Mesendoderm (in vitro differentiated cells): ENCODE measurements around the gene GRID2.

Experiments
- DNase-seq: peaks from one replicate; pipeline ENCODE4 v3.0.0; 2013
- H2AK5ac ChIP-seq: 2 replicates; pipeline ENCODE4 v1.6.1; 2013; ENCODE audit warnings: low read length, inconsistent platforms
- H2BK120ac ChIP-seq: 2 replicates; pipeline ENCODE4 v1.6.1; 2013; ENCODE audit warnings: low read depth, mild to moderate bottlenecking, low read length, moderate library complexity, mixed read lengths
- H2BK15ac ChIP-seq: replicated peaks from 2 replicates; pipeline ENCODE4 v1.6.1; 2013; ENCODE audit warnings: low read depth, mild to moderate bottlenecking, moderate library complexity
- H2BK5ac ChIP-seq: 2 replicates; pipeline ENCODE4 v1.6.1; 2013; ENCODE audit warnings: low read length, inconsistent platforms
- H3K18ac ChIP-seq: 2 replicates; pipeline ENCODE4 v1.6.1; 2013; ENCODE audit warnings: mild to moderate bottlenecking, low read length, mixed read lengths
- H3K23ac ChIP-seq: one replicate; pipeline ENCODE4 v1.6.1; 2013; ENCODE audit warnings: low read length
- H3K27ac ChIP-seq: 2 replicates; pipeline ENCODE4 v1.5.1; 2013; ENCODE audit warnings: low read depth, mild to moderate bottlenecking, inconsistent platforms, low read length, moderate library complexity
- H3K27me3 ChIP-seq: 2 replicates; pipeline ENCODE4 v1.6.1; 2013; ENCODE audit warnings: low read length, control low read depth, mild to moderate bottlenecking, inconsistent platforms; ENCODE audit not compliant: insufficient read depth, poor library complexity
- H3K36me3 ChIP-seq: 2 replicates; pipeline ENCODE4 v1.6.1; 2013; ENCODE audit warnings: low read length, inconsistent platforms; ENCODE audit not compliant: control insufficient read depth, insufficient read depth
- H3K4ac ChIP-seq: one replicate; pipeline ENCODE4 v1.6.1; 2013; ENCODE audit warnings: low read depth, mild to moderate bottlenecking, low read length, moderate library complexity
- H3K4me1 ChIP-seq: 2 replicates; pipeline ENCODE4 v1.6.1; 2013; ENCODE audit warnings: low read depth, low read length, inconsistent platforms; ENCODE audit not compliant: control insufficient read depth
- H3K4me2 ChIP-seq: 2 replicates; pipeline ENCODE4 v1.6.1; 2013; ENCODE audit warnings: low read length
- H3K4me3 ChIP-seq: 2 replicates; pipeline ENCODE4 v1.5.1; 2013; ENCODE audit warnings: mild to moderate bottlenecking, low read length
- H3K56ac ChIP-seq: one replicate; pipeline ENCODE4 v1.6.1; 2013; ENCODE audit warnings: low read length
- H3K79me1 ChIP-seq: 2 replicates; pipeline ENCODE4 v1.6.1; 2013; ENCODE audit warnings: low read length, inconsistent platforms
- H3K79me2 ChIP-seq: 2 replicates; pipeline ENCODE4 v1.6.1; 2013; ENCODE audit warnings: mild to moderate bottlenecking, low read length; ENCODE audit not compliant: control insufficient read depth, insufficient read depth
- H3K9ac ChIP-seq: 2 replicates; pipeline ENCODE4 v1.6.1; 2013; ENCODE audit warnings: low read length, inconsistent platforms
- H4K5ac ChIP-seq: one replicate; pipeline ENCODE4 v1.6.1; 2013; ENCODE audit warnings: low read length
- H4K8ac ChIP-seq: one replicate; pipeline ENCODE4 v1.6.1; 2013; ENCODE audit warnings: low read depth, mild to moderate bottlenecking, control low read depth, low read length, moderate library complexity
- WGBS: extraction: QIAGEN DNeasy Blood & Tissue Kit; methylation state at CpG from one replicate; pipeline ENCODE4 v1.1.7; 2013; ENCODE audit warnings: low lambda C conversion rate, missing lambda C conversion rate; ENCODE audit not compliant: insufficient coverage; ENCODE audit errors: extremely low coverage; 5-methylcytosine and 5-hydroxymethylcytosine counted together

The GRID2 gene

DNA sequence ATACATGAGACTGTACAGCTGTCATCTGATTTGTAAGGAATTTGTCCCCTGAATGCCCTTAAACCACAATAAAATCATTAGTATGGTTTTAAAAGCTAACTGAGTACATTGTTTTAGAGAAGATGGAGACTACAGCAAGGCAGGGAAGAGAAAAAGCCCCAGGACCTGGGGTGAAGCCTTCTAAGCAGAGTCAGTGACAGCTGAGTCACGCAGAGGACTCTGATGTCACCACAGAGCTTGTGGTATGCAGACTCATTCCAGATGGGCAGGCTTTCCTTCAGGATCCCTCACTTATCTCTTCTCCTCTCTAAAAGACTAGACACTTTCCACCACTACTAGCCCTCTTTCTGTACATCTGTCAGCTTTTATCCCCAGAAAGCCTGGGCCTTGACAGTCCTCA is 1427.7 kb downstream of the GRID2 start:
- no peaks in the 10 kb centered on the region for H3K36me3 ChIP-seq
- H3K79me1 ChIP-seq = no peaks in the 10 kb centered on the region
- no peak overlapping the region for H3K18ac ChIP-seq
- no peaks in the 10 kb centered on the region for H3K79me2 ChIP-seq
- no peak overlapping the region for H2AK5ac ChIP-seq
- H2BK120ac ChIP-seq = no peak overlapping the region
- no CpG with 5 or more reads among the region's 1 CpG for WGBS
- H3K9ac ChIP-seq = no peak overlapping the region
- H3K4ac ChIP-seq = no peak overlapping the region
- no peak overlapping the region for H3K4me2 ChIP-seq
- no peak overlapping the region for H3K23ac ChIP-seq
- H2BK5ac ChIP-seq = no peak overlapping the region
- H4K5ac ChIP-seq = no peak overlapping the region
- no peak overlapping the region for H3K56ac ChIP-seq
- no peak overlapping the region for H3K27ac ChIP-seq
- H4K8ac ChIP-seq = no peak overlapping the region
- no peaks in the 10 kb centered on the region for H3K27me3 ChIP-seq
- H2BK15ac ChIP-seq = no peak overlapping the region
- peak; percentile 78 for DNase-seq
- no peak overlapping the region for H3K4me3 ChIP-seq
- peaks cover 2% of the 10 kb centered on the region for H3K4me1 ChIP-seq

DNA sequence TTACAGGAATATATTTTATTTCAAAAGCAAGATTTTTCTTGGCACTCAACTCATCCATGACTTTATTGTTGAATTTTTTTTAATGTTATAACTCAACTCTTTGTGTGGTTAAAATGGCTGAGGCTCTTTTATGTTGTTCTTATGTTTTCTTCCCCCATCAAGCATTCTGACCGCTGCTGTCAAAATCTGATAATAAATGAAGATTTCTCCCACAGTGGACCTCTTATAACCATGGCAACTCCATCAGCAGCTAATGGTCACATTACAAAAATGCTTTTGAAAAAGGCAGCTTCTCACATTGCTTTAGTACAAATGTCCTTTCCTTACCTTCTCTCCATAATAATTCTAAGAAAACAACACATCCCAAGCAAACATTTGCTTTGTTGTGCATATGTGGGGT is 1428.7 kb downstream of the GRID2 start:
- Histone ChIP-seq H2BK5ac (no peak overlapping the region), H3K79me2 (no peaks in the 10 kb centered on the region), H3K27me3 (no peaks in the 10 kb centered on the region), H3K4ac (no peak overlapping the region), H2AK5ac (no peak overlapping the region), H3K9ac (no peak overlapping the region), H3K36me3 (no peaks in the 10 kb centered on the region), H4K5ac (no peak overlapping the region), H3K4me3 (no peak overlapping the region), H3K4me1 (peaks cover 2% of the 10 kb centered on the region), H3K56ac (no peak overlapping the region), H3K18ac (no peak overlapping the region), H2BK15ac (no peak overlapping the region), H3K23ac (no peak overlapping the region), H3K4me2 (no peak overlapping the region), H2BK120ac (no peak overlapping the region), H4K8ac (no peak overlapping the region), H3K27ac (no peak overlapping the region), H3K79me1 (no peaks in the 10 kb centered on the region)
- WGBS = no CpG with 5 or more reads among the region's 1 CpG
- no peak for DNase-seq

DNA sequence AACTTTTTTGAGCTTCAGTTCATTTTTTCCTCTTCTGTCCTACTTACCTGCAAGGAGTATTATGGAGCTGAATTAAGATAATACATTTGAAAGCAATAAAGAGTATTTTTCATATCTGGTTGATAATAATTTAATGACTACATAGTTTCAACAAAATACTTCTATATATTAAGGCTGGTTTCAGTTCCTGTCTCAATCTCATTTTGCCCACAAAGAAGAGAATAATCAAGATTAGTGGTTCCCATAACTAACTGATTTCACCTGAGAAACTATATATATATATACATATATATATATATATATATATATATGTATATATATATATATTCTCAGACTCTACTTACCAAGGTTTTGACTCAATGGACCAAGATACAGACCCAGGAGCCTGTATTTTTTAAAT is 1437.1 kb downstream of the GRID2 start:
- H2BK120ac ChIP-seq = no peak overlapping the region
- no peak overlapping the region for H2BK15ac ChIP-seq
- H3K4me3 ChIP-seq = no peak overlapping the region
- no peak overlapping the region for H3K9ac ChIP-seq
- no peak overlapping the region for H3K56ac ChIP-seq
- H4K8ac ChIP-seq = no peak overlapping the region
- no peaks in the 10 kb centered on the region for H3K79me2 ChIP-seq
- H3K4ac ChIP-seq = no peak overlapping the region
- H3K27me3 ChIP-seq = no peaks in the 10 kb centered on the region
- no peaks in the 10 kb centered on the region for H3K4me1 ChIP-seq
- H3K79me1 ChIP-seq = no peaks in the 10 kb centered on the region
- DNase-seq = no peak
- no peak overlapping the region for H2BK5ac ChIP-seq
- H4K5ac ChIP-seq = no peak overlapping the region
- no peak overlapping the region for H3K18ac ChIP-seq
- H3K23ac ChIP-seq = no peak overlapping the region
- no peak overlapping the region for H2AK5ac ChIP-seq
- H3K36me3 ChIP-seq = no peaks in the 10 kb centered on the region
- no peak overlapping the region for H3K4me2 ChIP-seq
- H3K27ac ChIP-seq = no peak overlapping the region

- Histone ChIP-seq H3K79me1 (no peaks in the 10 kb centered on the region), H3K79me2 (no peaks in the 10 kb centered on the region), H3K56ac (no peak overlapping the region), H3K36me3 (no peaks in the 10 kb centered on the region), H2AK5ac (no peak overlapping the region), H3K4ac (no peak overlapping the region), H3K9ac (no peak overlapping the region), H3K23ac (no peak overlapping the region), H4K8ac (no peak overlapping the region), H3K4me1 (no peaks in the 10 kb centered on the region), H3K4me3 (no peak overlapping the region), H3K4me2 (no peak overlapping the region), H2BK120ac (no peak overlapping the region), H3K18ac (no peak overlapping the region), H3K27ac (no peak overlapping the region), H3K27me3 (no peaks in the 10 kb centered on the region), H2BK15ac (no peak overlapping the region), H4K5ac (no peak overlapping the region), H2BK5ac (no peak overlapping the region)
- no peak for DNase-seq
- no CpG with 5 or more reads among the region's 2 CpGs for WGBS
These were observed 1439.3 kb downstream of the GRID2 start for GRCh38 chr4:93743022-93743421.

GRCh38 chr4:93743635-93744034 is 1439.9 kb downstream of the GRID2 start:
- Histone ChIP-seq H3K4me2 (no peak overlapping the region), H3K27me3 (no peaks in the 10 kb centered on the region), H2BK5ac (no peak overlapping the region), H3K27ac (no peak overlapping the region), H3K18ac (no peak overlapping the region), H3K23ac (no peak overlapping the region), H4K5ac (no peak overlapping the region), H3K56ac (no peak overlapping the region), H2BK120ac (no peak overlapping the region), H3K9ac (no peak overlapping the region), H3K79me2 (no peaks in the 10 kb centered on the region), H3K36me3 (no peaks in the 10 kb centered on the region), H2AK5ac (no peak overlapping the region), H3K79me1 (no peaks in the 10 kb centered on the region), H4K8ac (no peak overlapping the region), H3K4ac (no peak overlapping the region), H2BK15ac (no peak overlapping the region), H3K4me1 (no peaks in the 10 kb centered on the region), H3K4me3 (no peak overlapping the region)
- WGBS = no CpG with 5 or more reads among the region's 1 CpG
- peak; percentile 11 for DNase-seq

GRCh38 chr4:93744961-93745360 is 1441.2 kb downstream of the GRID2 start:
- Histone ChIP-seq H3K27ac (no peak overlapping the region), H2AK5ac (no peak overlapping the region), H3K56ac (no peak overlapping the region), H3K4me2 (no peak overlapping the region), H4K5ac (no peak overlapping the region), H3K9ac (no peak overlapping the region), H3K4me1 (no peaks in the 10 kb centered on the region), H3K79me2 (no peaks in the 10 kb centered on the region), H3K4ac (no peak overlapping the region), H2BK120ac (no peak overlapping the region), H3K79me1 (no peaks in the 10 kb centered on the region), H3K23ac (no peak overlapping the region), H2BK15ac (no peak overlapping the region), H3K36me3 (no peaks in the 10 kb centered on the region), H4K8ac (no peak overlapping the region), H3K27me3 (no peaks in the 10 kb centered on the region), H3K4me3 (no peak overlapping the region), H2BK5ac (no peak overlapping the region), H3K18ac (no peak overlapping the region)
- no peak for DNase-seq
- no CpG with 5 or more reads among the region's 2 CpGs for WGBS
